GM12873 (cell line): ENCODE measurements around the gene TCF4.

ENCODE experiments used
- TF ChIP-seq, protein P1 (sequence below): IDR thresholded peaks from 2 replicates; pipeline ENCODE4 v1.5.1; 2012; ENCODE audit warnings: low read depth, mild to moderate bottlenecking, moderate library complexity, low read length, control low read depth; ENCODE audit not compliant: insufficient read depth; ENCODE audit errors: missing control alignments

TCF4 gene

DNA sequence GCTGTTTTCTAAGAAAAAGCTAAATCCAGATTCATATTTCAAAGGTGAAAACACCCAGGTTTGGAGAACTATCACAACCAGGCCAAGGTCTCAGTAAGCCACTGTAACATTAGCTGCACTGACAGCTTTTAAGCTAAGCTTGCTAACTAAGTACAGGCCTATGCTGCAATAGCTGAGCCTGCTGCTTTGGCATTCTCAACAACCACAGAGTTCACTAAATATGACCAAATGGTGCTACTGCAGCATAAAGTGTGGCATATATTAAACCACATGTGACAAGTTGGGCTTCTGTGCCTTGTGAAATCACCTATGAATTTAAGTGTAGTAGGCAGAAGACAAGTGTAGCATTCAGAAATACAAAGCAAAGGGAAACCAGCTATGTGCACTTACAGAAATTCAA is 206.7 kb downstream of the TCF4 start:
- TF ChIP-seq, protein P1, sequence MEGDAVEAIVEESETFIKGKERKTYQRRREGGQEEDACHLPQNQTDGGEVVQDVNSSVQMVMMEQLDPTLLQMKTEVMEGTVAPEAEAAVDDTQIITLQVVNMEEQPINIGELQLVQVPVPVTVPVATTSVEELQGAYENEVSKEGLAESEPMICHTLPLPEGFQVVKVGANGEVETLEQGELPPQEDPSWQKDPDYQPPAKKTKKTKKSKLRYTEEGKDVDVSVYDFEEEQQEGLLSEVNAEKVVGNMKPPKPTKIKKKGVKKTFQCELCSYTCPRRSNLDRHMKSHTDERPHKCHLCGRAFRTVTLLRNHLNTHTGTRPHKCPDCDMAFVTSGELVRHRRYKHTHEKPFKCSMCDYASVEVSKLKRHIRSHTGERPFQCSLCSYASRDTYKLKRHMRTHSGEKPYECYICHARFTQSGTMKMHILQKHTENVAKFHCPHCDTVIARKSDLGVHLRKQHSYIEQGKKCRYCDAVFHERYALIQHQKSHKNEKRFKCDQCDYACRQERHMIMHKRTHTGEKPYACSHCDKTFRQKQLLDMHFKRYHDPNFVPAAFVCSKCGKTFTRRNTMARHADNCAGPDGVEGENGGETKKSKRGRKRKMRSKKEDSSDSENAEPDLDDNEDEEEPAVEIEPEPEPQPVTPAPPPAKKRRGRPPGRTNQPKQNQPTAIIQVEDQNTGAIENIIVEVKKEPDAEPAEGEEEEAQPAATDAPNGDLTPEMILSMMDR = no peak

- TF ChIP-seq, protein P1 = no peak
Measured at GRCh38 chr18:55380589-55380988, 207.4 kb downstream of the TCF4 start.

DNA sequence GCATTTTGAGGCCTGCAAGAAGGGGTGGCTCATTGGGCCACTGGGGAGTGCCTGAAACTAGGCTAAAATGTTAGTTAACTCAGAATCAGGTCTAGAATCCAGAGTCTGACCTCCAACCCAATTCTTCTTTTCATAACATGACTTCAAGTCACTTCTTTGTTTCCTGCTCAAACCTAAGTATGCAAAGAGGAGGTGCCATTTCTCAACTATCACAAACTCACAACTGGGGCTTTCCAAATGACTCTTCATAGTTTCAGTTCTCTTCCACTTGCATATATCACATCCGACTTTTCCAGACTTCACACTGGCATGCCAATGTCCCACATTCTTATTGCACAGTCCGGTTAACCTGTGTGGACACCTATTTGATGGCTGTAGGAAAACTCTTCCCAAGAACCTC is 211.6 kb downstream of the TCF4 start:
- TF ChIP-seq, protein P1 = no peak

- TF ChIP-seq, protein P1 = no peak
Measured at GRCh38 chr18:55375930-55376329, 212.1 kb downstream of the TCF4 start.

- TF ChIP-seq, protein P1 = no peak
Measured at GRCh38 chr18:55374741-55375140, 213.3 kb downstream of the TCF4 start.

DNA sequence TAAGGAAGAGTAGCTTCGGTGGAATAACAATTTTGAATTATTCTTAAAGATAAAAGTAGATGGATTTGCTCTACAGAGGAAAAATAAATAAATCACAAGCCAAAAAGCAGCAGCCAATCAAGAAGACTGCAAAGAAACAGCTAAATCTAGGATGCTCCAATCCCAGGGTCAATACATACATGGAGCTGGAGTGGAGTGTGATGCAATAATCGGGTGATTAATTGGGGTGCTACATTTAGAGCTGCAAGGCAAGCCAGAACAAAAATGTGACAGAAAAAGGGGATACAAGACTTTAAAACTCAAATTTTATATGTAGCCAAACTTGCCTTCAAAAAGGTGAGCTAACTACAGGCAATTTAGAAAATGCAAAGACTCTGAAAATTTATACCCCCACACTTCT is 215.8 kb downstream of the TCF4 start:
- TF ChIP-seq, protein P1 = no peak

DNA sequence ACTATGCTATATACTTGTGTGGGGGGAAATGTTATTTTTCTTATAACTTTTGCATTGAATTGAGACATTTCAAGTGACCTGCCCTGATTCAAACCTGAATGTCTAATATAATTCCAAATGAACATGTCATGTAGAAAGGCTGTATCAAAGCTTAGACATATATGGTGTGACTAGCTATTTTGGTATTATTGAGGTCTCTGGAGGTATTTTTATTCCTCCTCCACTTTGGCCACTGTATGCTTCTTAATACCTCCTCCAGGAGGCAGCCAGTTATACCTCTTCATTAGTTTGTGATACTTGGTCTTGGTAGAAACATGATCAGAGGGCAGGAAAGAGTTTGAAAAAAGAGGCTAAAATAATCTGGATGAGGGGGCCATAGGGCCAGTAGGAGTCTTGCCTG is 217.1 kb downstream of the TCF4 start:
- TF ChIP-seq, protein P1 = no peak

GRCh38 chr18:55369346-55369745 is 218.6 kb downstream of the TCF4 start:
- TF ChIP-seq, protein P1 = no peak
